Transverse colon (tissue), 4 donors: ENCODE results near the gene MEGF9. TPM values are rescaled to one million over a fixed set of nuclear protein-coding genes. Genes with fewer than 3 reads are reported as not detected.
"Not testable (repeated sequence)": the region's sequence is repeated elsewhere in the genome, so short reads cannot be mapped to it uniquely, and the experiment has no call there.

Experiments used
- DNase-seq: peaks from one replicate; pipeline ENCODE4 v3.0.0-alpha.2; 2019
- H3K27ac ChIP-seq, 4 donors: fragments of 200-600 bp; sonication (generic); 2 replicates each; pipeline ENCODE4 v1.5.1; 2016 to 2018; ENCODE audit warnings: inconsistent platforms in 4 of 4
- H3K27me3 ChIP-seq: fragments of 200-600 bp; sonication (generic); 2 replicates; pipeline ENCODE4 v1.5.1; 2017; ENCODE audit warnings: inconsistent platforms
- H3K36me3 ChIP-seq, 4 donors: fragments of 200-600 bp; sonication (generic); 2 replicates each; pipeline ENCODE4 v1.5.1; 2017 to 2019; ENCODE audit warnings: inconsistent platforms in 4 of 4
- H3K4me1 ChIP-seq, 4 donors: fragments of 200-600 bp; sonication (generic); 2 replicates each; pipeline ENCODE4 v1.5.1; 2017 to 2020; ENCODE audit warnings: inconsistent platforms in 4 of 4
- H3K4me3 ChIP-seq, 4 donors: fragments of 200-600 bp; sonication (generic); 1 replicate in 1 of 4; 2 replicates in 3 of 4; pipeline versions ENCODE4 v1.5.1 to v1.6.1; 2017 to 2019; ENCODE audit warnings: inconsistent platforms in 4 of 4
- H3K9me3 ChIP-seq, 2 donors: fragments of 200-600 bp; sonication (generic); 2 replicates each; pipeline ENCODE4 v1.5.1; 2017 to 2019; ENCODE audit warnings: inconsistent platforms in 2 of 2
- POLR2AphosphoS5 ChIP-seq, 3 donors: sonication (generic); formaldehyde crosslinking; IDR thresholded peaks; one replicate each; pipeline ENCODE4 v1.6.1; 2016; ENCODE audit warnings: antibody characterized with exemption in 3 of 3
- WGBS, 2 donors: methylation state at CpG; one replicate each; pipeline ENCODE4 v1.1.5; 2018; ENCODE audit warnings: low coverage in 1 of 2; 5-methylcytosine and 5-hydroxymethylcytosine counted together
- in situ Hi-C, 4 donors: fragments of 200-750 bp; cut with MboI; loops; one replicate each; pipeline versions ENCODE4 v1.15.0 to v1.15.1; 2017; ENCODE audit warnings: low sequenced_read_pairs in 3 of 4, low pct_ligation_motif_present in 1 of 4, low pct_unique_long_range_greater_than_20kb in 1 of 4
- intact Hi-C: fragments of 100-400 bp; cut with DNase I; formaldehyde crosslinking; loops from one replicate; pipeline ENCODE4 v1.15.1; 2023; ENCODE audit warnings: low total_unique reads
- total RNA-seq, 4 donors: library from RNA; depleted of rRNA; stranded (reverse); fragments of >200 nt; gene quantifications; one replicate each; pipeline ENCODE4 v1.1.0, GENCODE V29; 2016

The MEGF9 gene
- total RNA-seq, 4 donors from 2014 or later, result 6.7 to 17.9 (median 12.7) TPM

DNA sequence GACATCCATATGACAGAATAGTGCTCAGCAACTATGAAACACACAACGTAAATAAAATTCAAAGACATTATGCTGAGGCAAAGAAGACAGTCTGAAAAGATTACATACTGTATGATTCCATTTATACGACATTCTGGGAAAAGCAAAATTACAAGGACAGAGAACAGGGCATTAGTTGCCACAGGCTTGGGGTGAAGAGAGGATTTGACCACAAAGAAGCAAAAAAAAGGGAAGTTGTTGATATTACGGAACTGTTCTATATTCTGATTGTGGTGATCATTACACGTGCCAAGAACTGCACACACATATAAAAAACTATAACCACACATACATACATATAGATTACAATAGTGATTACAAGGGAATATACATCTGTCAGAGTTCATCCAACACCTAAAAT, 158.4 kb downstream of the MEGF9 start:
- Histone ChIP-seq H3K36me3 (no peaks in the 10 kb centered on the region), H3K4me3 (no peak overlapping the region), H3K27ac (no peak overlapping the region), H3K27me3 (no peaks in the 10 kb centered on the region), H3K9me3 (no peaks in the 10 kb centered on the region), H3K4me1 (peaks cover 0 to 5% (median 0%) of the 10 kb centered on the region in 4 donors)
- intact Hi-C loops (no loop called here), in situ Hi-C loops (no loop called here)
- DNase-seq, result no peak
- WGBS, 2 donors, result 81 to 83% methylated on average over 4 of the region's 4 CpGs
- TF ChIP-seq POLR2AphosphoS5 (IDR thresholded peaks at IDR 0.05), result no peak

DNA sequence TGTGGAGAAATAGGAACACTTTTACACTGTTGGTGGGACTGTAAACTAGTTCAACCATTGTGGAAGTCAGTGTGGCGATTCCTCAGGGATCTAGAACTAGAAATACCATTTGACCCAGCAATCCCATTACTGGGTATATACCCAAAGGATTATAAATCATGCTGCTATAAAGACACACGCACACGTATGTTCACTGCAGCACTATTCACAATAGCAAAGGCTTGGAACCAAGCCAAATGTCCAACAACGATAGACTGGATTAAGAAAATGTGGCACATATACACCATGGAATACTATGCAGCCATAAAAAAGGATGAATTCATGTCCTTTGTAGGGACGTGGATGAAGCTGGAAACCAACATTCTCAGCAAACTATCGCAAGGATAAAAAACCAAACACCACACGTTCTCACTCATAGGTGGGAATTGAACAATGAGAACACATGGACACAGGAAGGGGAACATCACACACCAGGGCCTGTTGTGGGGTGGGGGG, 162.0 kb downstream of the MEGF9 start:
- in situ Hi-C loops, H3K4me3 ChIP-seq, H3K27ac ChIP-seq, H3K27me3 ChIP-seq, H3K9me3 ChIP-seq, DNase-seq, intact Hi-C loops, H3K4me1 ChIP-seq: not testable (repeated sequence)
- 96 to 100% methylated on average over 6 of the region's 7 CpGs for WGBS, 2 donors
- H3K36me3 ChIP-seq, result peaks cover 0 to 19% (median 10%) of the 10 kb centered on the region in 4 donors

Other genes starting within 250 kb of the MEGF9 start
- gene CDK5RAP2, start 134.3 kb downstream of the MEGF9 start, total RNA-seq, result 100 to 1,000 TPM in 1 of 4 donors, 10 to 100 TPM in 3; 23.6 to 154 (median 28.0) TPM
- gene FBXW2, start 78.9 kb upstream of the MEGF9 start, total RNA-seq, result 10 to 100 TPM; 23.3 to 52.1 (median 40.0) TPM
- 10 to 100 TPM; 25.3 to 36.6 (median 28.7) TPM for gene PSMD5, start 128.5 kb upstream of the MEGF9 start, total RNA-seq
- gene PHF19, start 162.7 kb upstream of the MEGF9 start, total RNA-seq, result 10 to 100 TPM in 2 of 4 donors, 1 to 10 TPM in 2; 6.7 to 11.1 (median 9.3) TPM
- 1 to 10 TPM; 2.2 to 7.2 (median 4.3) TPM for gene TRAF1, start 212.3 kb upstream of the MEGF9 start, total RNA-seq